HEK293 (cell line): ENCODE data around the gene RBM46.
A peak's percentile ranks its signal among the peaks of the same experiment; 100 is the strongest.

Experiments
- BCL11A ChIP-seq: fragments of 450-650 bp; formaldehyde crosslinking; IDR thresholded peaks from 2 replicates; pipeline ENCODE4 v1.5.1; 2016; ENCODE audit warnings: low read depth, missing biosample characterization, missing genetic modification characterization
- FEZF1 ChIP-seq: fragments of 450-650 bp; formaldehyde crosslinking; IDR thresholded peaks from 2 replicates; pipeline ENCODE4 v1.5.1; 2016; ENCODE audit warnings: missing biosample characterization, missing genetic modification characterization
- GLI4 ChIP-seq: fragments of 450-650 bp; formaldehyde crosslinking; IDR thresholded peaks from 2 replicates; pipeline ENCODE4 v1.5.1; 2016; ENCODE audit warnings: missing biosample characterization, missing genetic modification characterization
- GLIS2 ChIP-seq: fragments of 450-650 bp; formaldehyde crosslinking; IDR thresholded peaks from 2 replicates; pipeline ENCODE4 v1.5.1; 2016; ENCODE audit warnings: missing biosample characterization, missing genetic modification characterization
- PRDM6 ChIP-seq: fragments of 450-650 bp; formaldehyde crosslinking; IDR thresholded peaks from 2 replicates; pipeline ENCODE4 v1.5.1; 2017; ENCODE audit warnings: missing biosample characterization, missing genetic modification characterization
- SP2 ChIP-seq: fragments of 450-650 bp; formaldehyde crosslinking; IDR thresholded peaks from 2 replicates; pipeline ENCODE4 v1.5.1; 2016; ENCODE audit warnings: missing biosample characterization, missing genetic modification characterization
- WT1 ChIP-seq: fragments of 450-650 bp; formaldehyde crosslinking; IDR thresholded peaks from 2 replicates; pipeline ENCODE4 v1.5.1; 2016; ENCODE audit warnings: missing biosample characterization, missing genetic modification characterization
- ZBTB1 ChIP-seq: fragments of 450-650 bp; formaldehyde crosslinking; IDR thresholded peaks from 2 replicates; pipeline ENCODE4 v1.5.1; 2016; ENCODE audit warnings: missing biosample characterization, missing genetic modification characterization
- ZBTB17 ChIP-seq: fragments of 450-650 bp; formaldehyde crosslinking; IDR thresholded peaks from 2 replicates; pipeline ENCODE4 v1.5.1; 2016; ENCODE audit warnings: missing biosample characterization, missing genetic modification characterization
- ZBTB48 ChIP-seq: fragments of 450-650 bp; formaldehyde crosslinking; IDR thresholded peaks from 2 replicates; pipeline ENCODE4 v1.5.1; 2016; ENCODE audit warnings: missing biosample characterization, missing genetic modification characterization
- ZBTB8A ChIP-seq: fragments of 450-650 bp; formaldehyde crosslinking; IDR thresholded peaks from 2 replicates; pipeline ENCODE4 v1.5.1; 2016; ENCODE audit warnings: missing biosample characterization, missing genetic modification characterization
- ZEB2 ChIP-seq: fragments of 450-650 bp; formaldehyde crosslinking; IDR thresholded peaks from 2 replicates; pipeline ENCODE4 v1.5.1; 2016; ENCODE audit warnings: missing biosample characterization, missing genetic modification characterization
- ZFP3 ChIP-seq: fragments of 450-650 bp; formaldehyde crosslinking; IDR thresholded peaks from 2 replicates; pipeline ENCODE4 v1.5.1; 2016; ENCODE audit warnings: low read depth, missing biosample characterization, missing genetic modification characterization
- ZFP37 ChIP-seq: fragments of 450-650 bp; formaldehyde crosslinking; IDR thresholded peaks from 2 replicates; pipeline ENCODE4 v1.5.1; 2016; ENCODE audit warnings: missing biosample characterization, missing genetic modification characterization
- ZNF16 ChIP-seq: fragments of 450-650 bp; formaldehyde crosslinking; IDR thresholded peaks from 2 replicates; pipeline ENCODE4 v1.5.1; 2016; ENCODE audit warnings: low read depth, missing biosample characterization, missing genetic modification characterization
- ZNF266 ChIP-seq: fragments of 450-650 bp; formaldehyde crosslinking; IDR thresholded peaks from 2 replicates; pipeline ENCODE4 v1.5.1; 2016; ENCODE audit warnings: missing biosample characterization, missing genetic modification characterization, low read depth
- ZNF354C ChIP-seq: fragments of 450-650 bp; formaldehyde crosslinking; IDR thresholded peaks from 2 replicates; pipeline ENCODE4 v1.5.1; 2016; ENCODE audit warnings: missing biosample characterization, missing genetic modification characterization, low read depth, borderline replicate concordance
- ZNF521 ChIP-seq: fragments of 450-650 bp; formaldehyde crosslinking; IDR thresholded peaks from 2 replicates; pipeline ENCODE4 v1.5.1; 2017; ENCODE audit warnings: missing biosample characterization, mild to moderate bottlenecking, missing genetic modification characterization
- ZNF555 ChIP-seq: fragments of 450-650 bp; formaldehyde crosslinking; conservative IDR thresholded peaks from 2 replicates; pipeline ENCODE4 v1.5.1; 2017; ENCODE audit warnings: missing biosample characterization, mild to moderate bottlenecking, missing genetic modification characterization, inconsistent platforms
- ZNF645 ChIP-seq: fragments of 450-650 bp; formaldehyde crosslinking; IDR thresholded peaks from 2 replicates; pipeline ENCODE4; 2016; ENCODE audit warnings: missing biosample characterization, missing genetic modification characterization
- ZNF76 ChIP-seq: fragments of 450-650 bp; formaldehyde crosslinking; IDR thresholded peaks from 2 replicates; pipeline ENCODE4; 2016; ENCODE audit warnings: low read depth, missing biosample characterization, missing genetic modification characterization, borderline replicate concordance
- ZNF768 ChIP-seq: fragments of 450-650 bp; formaldehyde crosslinking; IDR thresholded peaks from 2 replicates; pipeline ENCODE4 v1.5.1; 2018; ENCODE audit warnings: missing biosample characterization, mild to moderate bottlenecking, missing genetic modification characterization
- ZNF776 ChIP-seq: fragments of 450-650 bp; formaldehyde crosslinking; IDR thresholded peaks from 2 replicates; pipeline ENCODE4 v1.5.0; 2017; ENCODE audit warnings: missing biosample characterization, missing genetic modification characterization, borderline replicate concordance
- TF ChIP-seq, protein P1 (sequence below): fragments of 450-650 bp; IDR thresholded peaks from 2 replicates; pipeline ENCODE4 v1.5.1; 2018; ENCODE audit warnings: missing biosample characterization, mild to moderate bottlenecking, missing genetic modification characterization
- TF ChIP-seq, protein P2 (sequence below): fragments of 450-650 bp; formaldehyde crosslinking; IDR thresholded peaks from 2 replicates; pipeline ENCODE4 v1.5.1; 2016; ENCODE audit warnings: missing biosample characterization, missing genetic modification characterization, borderline replicate concordance
- TF ChIP-seq, protein P3 (sequence below): fragments of 450-650 bp; formaldehyde crosslinking; IDR thresholded peaks from 2 replicates; pipeline ENCODE4 v1.5.1; 2016; ENCODE audit warnings: missing biosample characterization, missing genetic modification characterization
- TF ChIP-seq, protein P4 (sequence below): fragments of 450-650 bp; formaldehyde crosslinking; IDR thresholded peaks from 2 replicates; pipeline ENCODE4 v1.5.1; 2017; ENCODE audit warnings: missing biosample characterization, mild to moderate bottlenecking, missing genetic modification characterization, moderate library complexity

RBM46 gene

DNA sequence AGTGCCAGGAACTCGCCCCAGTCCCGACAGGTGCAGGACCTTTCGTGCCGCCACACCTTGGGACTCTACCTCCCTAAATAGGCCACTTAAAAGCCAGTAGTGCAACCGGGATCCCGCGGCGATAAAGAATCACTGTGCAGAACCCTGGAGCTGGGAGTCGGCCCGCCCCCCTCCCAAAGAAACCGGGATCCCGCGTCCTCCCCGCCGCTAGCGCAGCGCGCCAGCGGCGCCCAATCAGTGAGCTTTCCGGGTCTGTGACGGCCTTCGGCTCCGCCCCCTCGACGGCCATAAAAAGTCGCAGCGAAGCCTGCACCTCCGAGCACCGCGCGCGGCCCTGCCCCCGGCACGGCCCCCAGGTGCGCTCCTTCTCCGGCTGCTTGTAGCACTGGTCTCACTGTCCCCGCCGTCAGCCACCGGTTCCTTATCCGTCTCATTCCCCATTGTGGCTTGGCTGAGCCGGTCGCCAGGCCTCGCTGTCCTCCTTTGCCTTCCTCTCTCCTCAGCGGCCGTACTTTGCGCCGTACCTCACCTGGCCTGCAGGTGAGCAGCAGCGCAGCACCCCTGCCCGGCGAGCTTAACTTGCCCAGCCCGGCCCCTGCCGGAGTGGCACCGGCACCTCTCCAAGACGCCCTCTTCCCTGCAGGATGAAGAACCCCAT, 37.3 kb upstream of the RBM46 start, which contains the start of gene LRAT (continued):
- TF ChIP-seq, protein P1, sequence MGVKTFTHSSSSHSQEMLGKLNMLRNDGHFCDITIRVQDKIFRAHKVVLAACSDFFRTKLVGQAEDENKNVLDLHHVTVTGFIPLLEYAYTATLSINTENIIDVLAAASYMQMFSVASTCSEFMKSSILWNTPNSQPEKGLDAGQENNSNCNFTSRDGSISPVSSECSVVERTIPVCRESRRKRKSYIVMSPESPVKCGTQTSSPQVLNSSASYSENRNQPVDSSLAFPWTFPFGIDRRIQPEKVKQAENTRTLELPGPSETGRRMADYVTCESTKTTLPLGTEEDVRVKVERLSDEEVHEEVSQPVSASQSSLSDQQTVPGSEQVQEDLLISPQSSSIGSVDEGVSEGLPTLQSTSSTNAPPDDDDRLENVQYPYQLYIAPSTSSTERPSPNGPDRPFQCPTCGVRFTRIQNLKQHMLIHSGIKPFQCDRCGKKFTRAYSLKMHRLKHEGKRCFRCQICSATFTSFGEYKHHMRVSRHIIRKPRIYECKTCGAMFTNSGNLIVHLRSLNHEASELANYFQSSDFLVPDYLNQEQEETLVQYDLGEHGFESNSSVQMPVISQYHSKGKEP (tag by site-specific recombination) = no peak
- TF ChIP-seq, protein P2, sequence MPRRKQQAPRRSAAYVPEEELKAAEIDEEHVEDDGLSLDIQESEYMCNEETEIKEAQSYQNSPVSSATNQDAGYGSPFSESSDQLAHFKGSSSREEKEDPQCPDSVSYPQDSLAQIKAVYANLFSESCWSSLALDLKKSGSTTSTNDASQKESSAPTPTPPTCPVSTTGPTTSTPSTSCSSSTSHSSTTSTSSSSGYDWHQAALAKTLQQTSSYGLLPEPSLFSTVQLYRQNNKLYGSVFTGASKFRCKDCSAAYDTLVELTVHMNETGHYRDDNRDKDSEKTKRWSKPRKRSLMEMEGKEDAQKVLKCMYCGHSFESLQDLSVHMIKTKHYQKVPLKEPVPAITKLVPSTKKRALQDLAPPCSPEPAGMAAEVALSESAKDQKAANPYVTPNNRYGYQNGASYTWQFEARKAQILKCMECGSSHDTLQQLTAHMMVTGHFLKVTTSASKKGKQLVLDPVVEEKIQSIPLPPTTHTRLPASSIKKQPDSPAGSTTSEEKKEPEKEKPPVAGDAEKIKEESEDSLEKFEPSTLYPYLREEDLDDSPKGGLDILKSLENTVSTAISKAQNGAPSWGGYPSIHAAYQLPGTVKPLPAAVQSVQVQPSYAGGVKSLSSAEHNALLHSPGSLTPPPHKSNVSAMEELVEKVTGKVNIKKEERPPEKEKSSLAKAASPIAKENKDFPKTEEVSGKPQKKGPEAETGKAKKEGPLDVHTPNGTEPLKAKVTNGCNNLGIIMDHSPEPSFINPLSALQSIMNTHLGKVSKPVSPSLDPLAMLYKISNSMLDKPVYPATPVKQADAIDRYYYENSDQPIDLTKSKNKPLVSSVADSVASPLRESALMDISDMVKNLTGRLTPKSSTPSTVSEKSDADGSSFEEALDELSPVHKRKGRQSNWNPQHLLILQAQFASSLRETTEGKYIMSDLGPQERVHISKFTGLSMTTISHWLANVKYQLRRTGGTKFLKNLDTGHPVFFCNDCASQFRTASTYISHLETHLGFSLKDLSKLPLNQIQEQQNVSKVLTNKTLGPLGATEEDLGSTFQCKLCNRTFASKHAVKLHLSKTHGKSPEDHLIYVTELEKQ (tag by site-specific recombination) = no peak
- TF ChIP-seq ZNF266 (tag by site-specific recombination) (no peak), ZFP3 (no peak), ZBTB48 (tag by site-specific recombination) (no peak), GLI4 (tag by site-specific recombination) (no peak), ZNF354C (tag by site-specific recombination) (no peak), WT1 (tag by site-specific recombination) (no peak), ZNF555 (tag by site-specific recombination) (no peak), ZFP37 (tag by site-specific recombination) (no peak), ZEB2 (tag by site-specific recombination) (no peak), ZNF16 (tag by site-specific recombination) (no peak), ZNF776 (tag by site-specific recombination) (no peak), ZNF768 (tag by site-specific recombination) (no peak), ZBTB1 (tag by site-specific recombination) (no peak), ZBTB17 (tag by site-specific recombination) (no peak), ZNF645 (no peak), ZNF521 (tag by site-specific recombination) (no peak), SP2 (peak; percentile 37), GLIS2 (tag by site-specific recombination) (peak; percentile 66; the same call in 1 of the 2 replicates), PRDM6 (tag by site-specific recombination) (no peak), FEZF1 (tag by site-specific recombination) (no peak), BCL11A (tag by site-specific recombination) (no peak), ZBTB8A (tag by site-specific recombination) (no peak), ZNF76 (tag by site-specific recombination) (no peak)
- TF ChIP-seq, protein P3, sequence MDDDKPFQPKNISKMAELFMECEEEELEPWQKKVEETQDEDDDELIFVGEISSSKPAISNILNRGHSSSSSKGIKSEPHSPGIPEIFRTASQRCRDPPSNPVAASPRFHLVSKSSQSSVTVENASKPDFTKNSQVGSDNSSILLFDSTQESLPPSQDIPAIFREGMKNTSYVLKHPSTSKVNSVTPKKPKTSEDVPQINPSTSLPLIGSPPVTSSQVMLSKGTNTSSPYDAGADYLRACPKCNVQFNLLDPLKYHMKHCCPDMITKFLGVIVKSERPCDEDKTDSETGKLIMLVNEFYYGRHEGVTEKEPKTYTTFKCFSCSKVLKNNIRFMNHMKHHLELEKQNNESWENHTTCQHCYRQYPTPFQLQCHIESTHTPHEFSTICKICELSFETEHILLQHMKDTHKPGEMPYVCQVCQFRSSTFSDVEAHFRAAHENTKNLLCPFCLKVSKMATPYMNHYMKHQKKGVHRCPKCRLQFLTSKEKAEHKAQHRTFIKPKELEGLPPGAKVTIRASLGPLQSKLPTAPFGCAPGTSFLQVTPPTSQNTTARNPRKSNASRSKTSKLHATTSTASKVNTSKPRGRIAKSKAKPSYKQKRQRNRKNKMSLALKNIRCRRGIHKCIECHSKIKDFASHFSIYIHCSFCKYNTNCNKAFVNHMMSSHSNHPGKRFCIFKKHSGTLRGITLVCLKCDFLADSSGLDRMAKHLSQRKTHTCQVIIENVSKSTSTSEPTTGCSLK (tag by site-specific recombination) = no peak
- TF ChIP-seq, protein P4, sequence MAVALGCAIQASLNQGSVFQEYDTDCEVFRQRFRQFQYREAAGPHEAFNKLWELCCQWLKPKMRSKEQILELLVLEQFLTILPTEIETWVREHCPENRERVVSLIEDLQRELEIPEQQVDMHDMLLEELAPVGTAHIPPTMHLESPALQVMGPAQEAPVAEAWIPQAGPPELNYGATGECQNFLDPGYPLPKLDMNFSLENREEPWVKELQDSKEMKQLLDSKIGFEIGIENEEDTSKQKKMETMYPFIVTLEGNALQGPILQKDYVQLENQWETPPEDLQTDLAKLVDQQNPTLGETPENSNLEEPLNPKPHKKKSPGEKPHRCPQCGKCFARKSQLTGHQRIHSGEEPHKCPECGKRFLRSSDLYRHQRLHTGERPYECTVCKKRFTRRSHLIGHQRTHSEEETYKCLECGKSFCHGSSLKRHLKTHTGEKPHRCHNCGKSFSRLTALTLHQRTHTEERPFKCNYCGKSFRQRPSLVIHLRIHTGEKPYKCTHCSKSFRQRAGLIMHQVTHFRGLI (tag by site-specific recombination) = no peak
